NCI-H2107 treated with DMSO at 0.1 percent for 48 hours (cell line): Measurements from ENCODE around the gene LRIT2.
A peak's percentile ranks its signal among the peaks of the same experiment; 100 is the strongest.

ENCODE experiments used
- DNase-seq: peaks from one replicate; lab custom pipeline; 2025; ENCODE audit not compliant: unreplicated experiment; lab: John Stamatoyannopoulos, UW

The LRIT2 gene, protein sequence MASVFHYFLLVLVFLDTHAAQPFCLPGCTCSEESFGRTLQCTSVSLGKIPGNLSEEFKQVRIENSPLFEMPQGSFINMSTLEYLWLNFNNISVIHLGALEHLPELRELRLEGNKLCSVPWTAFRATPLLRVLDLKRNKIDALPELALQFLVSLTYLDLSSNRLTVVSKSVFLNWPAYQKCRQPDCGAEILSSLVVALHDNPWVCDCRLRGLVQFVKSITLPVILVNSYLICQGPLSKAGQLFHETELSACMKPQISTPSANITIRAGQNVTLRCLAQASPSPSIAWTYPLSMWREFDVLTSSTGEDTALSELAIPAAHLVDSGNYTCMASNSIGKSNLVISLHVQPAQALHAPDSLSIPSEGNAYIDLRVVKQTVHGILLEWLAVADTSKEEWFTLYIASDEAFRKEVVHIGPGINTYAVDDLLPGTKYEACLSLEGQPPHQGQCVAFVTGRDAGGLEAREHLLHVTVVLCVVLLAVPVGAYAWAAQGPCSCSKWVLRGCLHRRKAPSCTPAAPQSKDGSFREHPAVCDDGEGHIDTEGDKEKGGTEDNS

GRCh38 chr10:84225427-84226173 lies at the start of gene LRIT2:
TSS of gene LRIT2 (minus strand) at chr10:84225544. CDS start at chr10:84225520, 24 bp downstream.
- DNase-seq = no peak

GRCh38 chr10:84270708-84271107 lies 45.4 kb upstream of the LRIT2 start:
- peak; percentile 63 for DNase-seq

DNA sequence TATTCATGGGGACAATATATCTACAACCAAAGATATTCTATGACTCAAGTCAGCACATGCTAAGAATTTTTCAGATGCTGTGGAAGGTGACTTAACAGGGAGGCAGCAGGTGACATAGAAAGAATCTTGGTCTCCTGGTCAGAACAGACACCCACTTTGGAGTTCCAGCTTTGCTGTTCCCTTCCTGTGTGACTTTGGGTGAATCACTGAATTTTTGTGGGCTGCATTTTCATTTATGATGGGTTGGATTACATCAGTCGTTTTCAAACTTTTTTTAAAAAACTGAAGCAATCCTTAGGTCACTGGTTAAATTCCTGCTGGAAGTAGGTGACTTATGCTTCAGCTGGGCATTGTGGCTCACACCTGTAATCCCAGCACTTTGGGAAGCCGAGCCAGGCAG lies 44.4 kb upstream of the LRIT2 start:
- DNase-seq = no peak

GRCh38 chr10:84269162-84269561 lies 43.8 kb upstream of the LRIT2 start:
- no peak for DNase-seq

DNA sequence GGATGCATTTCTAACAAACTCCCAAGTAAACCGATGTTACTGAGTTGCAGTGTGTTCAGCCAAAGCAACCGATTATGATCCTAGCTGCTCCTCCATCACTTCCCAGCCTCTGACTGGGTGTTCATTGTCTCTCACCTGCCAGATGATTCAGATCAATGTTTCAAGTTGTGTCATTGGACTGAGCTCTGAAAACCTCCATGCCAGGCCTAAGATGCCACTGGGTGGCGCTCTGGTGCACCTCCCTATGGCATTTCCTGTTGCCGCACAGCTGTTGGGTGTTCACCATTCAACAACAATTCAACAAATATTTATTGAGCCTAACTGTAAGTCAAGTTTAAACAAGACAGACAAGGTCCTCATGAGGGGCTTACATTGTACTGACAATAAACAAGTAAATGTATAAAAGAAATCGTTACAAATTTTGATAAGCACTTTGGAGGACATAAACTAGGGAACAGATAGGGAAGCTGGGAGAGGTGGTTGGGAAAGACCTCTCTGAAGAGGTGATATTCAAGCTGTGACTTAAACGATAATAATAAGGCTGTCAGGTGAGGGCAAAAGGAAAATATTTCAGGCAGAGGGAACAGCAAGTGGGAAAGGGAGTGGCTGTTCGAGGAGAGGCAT lies 42.3 kb upstream of the LRIT2 start:
- DNase-seq = peak; percentile 31

- peak; percentile 56 for DNase-seq
Observed at GRCh38 chr10:84265418-84265817, 40.1 kb upstream of the LRIT2 start.

GRCh38 chr10:84264611-84265141 lies 39.3 kb upstream of the LRIT2 start:
- DNase-seq = peak; percentile 46

DNA sequence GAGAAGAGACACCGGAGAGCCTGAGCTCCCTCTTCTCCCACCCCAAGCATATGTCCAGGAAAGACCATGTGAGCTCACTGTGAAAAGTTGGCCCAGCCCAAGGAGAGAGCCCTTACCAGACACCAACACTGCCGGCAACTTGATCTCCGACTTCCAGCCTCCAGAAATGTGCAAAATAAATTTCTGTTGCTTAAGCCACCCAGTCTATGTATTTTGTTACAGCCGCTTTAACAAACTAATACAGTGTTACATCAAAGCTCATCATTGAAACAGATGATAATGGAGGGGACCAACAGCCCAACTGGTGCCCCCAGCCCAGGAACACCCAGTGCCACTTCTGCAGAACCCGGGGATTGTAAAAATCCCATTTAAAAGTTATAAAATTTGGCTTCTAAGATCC lies 38.4 kb upstream of the LRIT2 start:
- no peak for DNase-seq

DNA sequence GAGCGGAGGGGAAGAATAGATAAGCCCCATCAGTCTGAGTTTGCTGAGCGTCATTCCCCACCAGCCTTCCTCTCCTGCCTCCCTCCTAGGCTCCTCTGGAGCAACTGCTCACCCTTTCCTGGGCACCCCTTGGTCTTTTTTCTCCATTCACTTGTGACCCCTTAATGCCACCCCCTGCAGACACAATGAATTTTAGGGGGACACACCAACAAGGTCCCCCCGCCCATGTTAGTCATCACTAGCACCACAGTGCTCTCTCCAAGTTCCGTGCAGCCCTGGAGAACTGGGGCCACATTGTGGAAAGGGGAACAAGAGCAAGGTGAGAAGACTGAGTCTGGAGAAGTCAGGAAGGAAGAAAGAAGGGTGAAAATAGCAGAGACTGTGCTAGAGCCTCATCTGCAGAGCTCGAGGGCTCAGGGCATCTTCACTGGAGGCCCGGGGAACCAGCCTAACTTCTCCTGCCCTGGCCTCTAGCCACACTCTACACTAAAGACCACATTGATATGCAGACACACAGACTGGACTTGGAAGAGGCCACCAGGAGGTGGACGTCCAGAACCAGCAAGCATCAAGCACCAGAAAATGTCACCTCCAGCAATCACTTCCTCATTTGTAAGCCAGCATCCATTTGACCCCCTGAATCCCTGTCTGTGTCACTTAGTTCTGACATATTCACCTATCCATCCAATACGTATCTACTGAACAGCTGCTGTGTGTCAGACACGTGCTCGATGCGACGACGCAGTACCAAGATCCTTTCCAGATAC lies 37.0 kb upstream of the LRIT2 start:
- no peak for DNase-seq

DNA sequence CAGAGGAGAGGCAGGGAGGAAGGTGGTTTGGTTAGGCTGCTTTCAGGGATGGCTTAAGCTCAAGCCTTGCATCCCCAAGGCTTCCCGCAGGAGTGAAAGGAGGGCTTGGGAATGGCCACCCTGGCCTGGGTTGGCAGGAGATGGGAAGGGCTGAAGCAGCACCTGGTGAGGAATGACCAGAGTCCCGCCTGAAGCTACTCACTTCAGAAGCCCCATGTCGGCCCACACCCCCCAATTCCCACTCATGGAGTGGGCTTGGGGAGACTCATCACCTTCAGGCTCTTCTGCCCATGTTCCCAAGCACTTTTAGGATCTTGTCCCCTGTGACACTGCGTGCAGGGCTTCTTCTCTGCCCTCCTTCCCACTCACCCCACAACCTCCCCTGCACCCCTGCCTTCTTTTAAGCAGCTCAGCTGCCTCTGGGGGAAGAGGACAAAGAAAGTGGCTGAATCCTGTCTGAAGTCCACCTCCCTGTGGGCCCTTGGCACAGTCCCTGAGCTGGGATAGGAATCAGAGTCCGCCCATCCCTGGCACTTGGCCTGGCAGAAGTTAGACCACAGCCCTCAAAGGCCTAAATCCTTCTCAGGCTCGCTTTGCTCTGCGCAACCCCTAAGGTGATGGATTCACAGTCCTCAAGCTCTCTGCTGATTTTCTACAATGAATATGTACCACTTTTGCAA lies 36.0 kb upstream of the LRIT2 start:
- DNase-seq = no peak

- no peak for DNase-seq
Observed at GRCh38 chr10:84258034-84258695, 32.8 kb upstream of the LRIT2 start.

- DNase-seq = no peak
Observed at GRCh38 chr10:84257343-84258020, 32.1 kb upstream of the LRIT2 start.

DNA sequence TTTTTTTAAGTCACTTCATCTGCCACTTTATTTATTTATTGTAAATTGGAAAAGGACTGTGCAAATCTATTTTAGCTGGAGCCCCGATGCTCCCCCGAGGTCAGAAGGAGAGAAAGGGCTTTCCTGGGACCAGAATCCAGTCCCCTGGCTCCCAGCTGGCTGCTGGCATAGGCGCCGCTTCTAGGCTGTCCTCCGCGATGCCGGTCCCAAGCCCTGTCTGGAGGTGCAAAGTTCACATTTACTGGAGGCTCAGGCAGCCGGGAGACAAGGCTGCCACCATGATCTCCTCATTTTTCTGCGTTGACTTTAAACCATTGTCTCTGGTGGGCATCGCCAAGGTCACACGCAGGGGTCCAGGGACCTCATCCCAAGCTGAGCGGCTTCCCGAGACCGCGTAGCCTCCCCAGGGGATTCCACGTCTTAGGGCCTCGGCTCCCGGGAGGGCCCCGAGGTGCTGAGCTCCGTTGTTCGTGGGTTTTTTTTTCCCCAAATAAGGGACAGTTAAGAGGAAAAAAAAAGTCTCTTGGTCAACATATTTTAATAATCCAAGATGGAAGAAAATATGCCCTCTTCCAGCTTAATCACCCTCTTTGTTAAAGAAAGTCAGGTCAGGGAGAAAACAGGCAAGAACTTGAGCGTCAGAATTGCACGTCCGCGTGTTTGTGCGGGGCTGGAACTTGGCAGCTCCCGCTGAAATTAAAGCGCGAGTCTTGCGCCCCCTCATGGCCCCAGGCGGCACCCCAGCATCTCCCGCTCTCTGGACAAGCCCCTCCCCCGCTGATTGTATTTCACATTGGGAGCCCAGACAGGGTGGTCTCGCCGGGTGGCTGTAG lies 31.4 kb upstream of the LRIT2 start:
- DNase-seq = no peak

GRCh38 chr10:84254552-84255478 lies 29.5 kb upstream of the LRIT2 start:
- no peak for DNase-seq

GRCh38 chr10:84248794-84249193 lies 23.4 kb upstream of the LRIT2 start:
- no peak for DNase-seq

DNA sequence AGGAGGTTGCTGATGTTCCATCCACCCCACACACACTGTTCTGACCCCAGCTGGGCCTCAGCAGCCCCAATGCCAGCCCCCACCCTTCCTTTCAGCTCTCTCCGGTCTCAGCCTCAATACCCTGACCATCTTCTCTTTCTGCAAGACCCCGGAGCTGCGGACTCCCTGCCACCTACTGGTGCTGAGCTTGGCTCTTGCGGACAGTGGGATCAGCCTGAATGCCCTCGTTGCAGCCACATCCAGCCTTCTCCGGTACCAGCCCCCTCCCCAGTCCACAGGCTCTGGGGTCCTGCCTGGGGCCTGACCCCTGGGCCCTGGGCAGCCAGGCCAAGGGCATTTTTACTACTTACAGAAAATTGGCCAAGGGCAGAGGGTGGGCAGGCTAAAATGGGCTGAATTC lies 22.2 kb upstream of the LRIT2 start:
- no peak for DNase-seq
